Prostate gland (tissue), 2 donors: Measurements from ENCODE around the gene MBP.

ENCODE experiments used
- CTCF ChIP-seq, 4 experiments: fragments of 200-600 bp in 2 of 4; fragments of 450-650 bp in 2 of 4; sonication (generic) in 2 of 4; IDR thresholded peaks; 1 replicate in 3 of 4; 2 replicates in 1 of 4; pipeline ENCODE4 v1.5.1; 2016 to 2019; ENCODE audit warnings: antibody characterized with exemption in 4 of 4, mild to moderate bottlenecking in 2 of 4, moderate library complexity in 2 of 4
- POLR2A ChIP-seq: fragments of 450-650 bp; IDR thresholded peaks from one replicate; pipeline ENCODE4 v1.6.1; 2016; ENCODE audit warnings: antibody characterized with exemption, mild to moderate bottlenecking

- TF ChIP-seq CTCF (IDR thresholded peaks at IDR 0.05): no peak
- TF ChIP-seq POLR2A: no peak
Measured at GRCh38 chr18:77077941-77078689, 54.5 kb downstream of the MBP start.
